Prostate gland (tissue), 2 donors: Measurements from ENCODE around the gene UPF2. TPM values are rescaled to one million over a fixed set of nuclear protein-coding genes. Genes with fewer than 3 reads are reported as not detected.

ENCODE experiments used
- DNase-seq: peaks from one replicate; pipeline ENCODE4 v3.0.0-alpha.2; 2019; ENCODE audit warnings: low spot score
- H3K27ac ChIP-seq, 2 donors: fragments of 200-600 bp; sonication (generic); 2 replicates each; pipeline ENCODE4 v1.5.1; 2017 to 2019
- H3K27me3 ChIP-seq: fragments of 200-600 bp; sonication (generic); replicated peaks from 2 replicates; pipeline ENCODE4 v1.5.1; 2019; ENCODE audit not compliant: insufficient read depth
- H3K36me3 ChIP-seq, 2 donors: fragments of 200-600 bp; sonication (generic); 1 replicate in 1 of 2; 2 replicates in 1 of 2; pipeline versions ENCODE4 v1.5.1 to v1.8.1; 2017 to 2019
- H3K4me1 ChIP-seq: fragments of 200-600 bp; sonication (generic); replicated peaks from 2 replicates; pipeline ENCODE4 v1.5.1; 2019
- H3K4me3 ChIP-seq, 2 donors: fragments of 200-600 bp; sonication (generic); 2 replicates each; pipeline ENCODE4 v1.5.1; 2017 to 2019
- H3K9me3 ChIP-seq: fragments of 200-600 bp; sonication (generic); 2 replicates; pipeline ENCODE4 v1.5.1; 2017
- POLR2A ChIP-seq: fragments of 450-650 bp; IDR thresholded peaks from one replicate; pipeline ENCODE4 v1.6.1; 2016; ENCODE audit warnings: antibody characterized with exemption, mild to moderate bottlenecking
- POLR2AphosphoS5 ChIP-seq: sonication (generic); formaldehyde crosslinking; IDR thresholded peaks from one replicate; pipeline ENCODE4 v1.6.1; 2017; ENCODE audit warnings: antibody characterized with exemption
- WGBS: methylation state at CpG from one replicate; pipeline ENCODE4 v1.1.5; 2018; 5-methylcytosine and 5-hydroxymethylcytosine counted together
- intact Hi-C: fragments of 100-400 bp; cut with DNase I; formaldehyde crosslinking; loops from one replicate; pipeline ENCODE4 v1.14.2; 2022
- total RNA-seq, 2 donors: library from RNA; depleted of rRNA; stranded (reverse); fragments of >200 nt; gene quantifications; one replicate each; pipeline ENCODE4 v1.1.0, GENCODE V29; 2016
- TF ChIP-seq, protein P1 (sequence below), 4 experiments: fragments of 200-600 bp in 2 of 4; fragments of 450-650 bp in 2 of 4; sonication (generic) in 2 of 4; IDR thresholded peaks; 1 replicate in 3 of 4; 2 replicates in 1 of 4; pipeline ENCODE4 v1.5.1; 2016 to 2019; ENCODE audit warnings: antibody characterized with exemption in 4 of 4, mild to moderate bottlenecking in 2 of 4, moderate library complexity in 2 of 4

The UPF2 gene
- total RNA-seq, 2 donors from 2014 or later = 21.4 to 31.7 TPM

DNA sequence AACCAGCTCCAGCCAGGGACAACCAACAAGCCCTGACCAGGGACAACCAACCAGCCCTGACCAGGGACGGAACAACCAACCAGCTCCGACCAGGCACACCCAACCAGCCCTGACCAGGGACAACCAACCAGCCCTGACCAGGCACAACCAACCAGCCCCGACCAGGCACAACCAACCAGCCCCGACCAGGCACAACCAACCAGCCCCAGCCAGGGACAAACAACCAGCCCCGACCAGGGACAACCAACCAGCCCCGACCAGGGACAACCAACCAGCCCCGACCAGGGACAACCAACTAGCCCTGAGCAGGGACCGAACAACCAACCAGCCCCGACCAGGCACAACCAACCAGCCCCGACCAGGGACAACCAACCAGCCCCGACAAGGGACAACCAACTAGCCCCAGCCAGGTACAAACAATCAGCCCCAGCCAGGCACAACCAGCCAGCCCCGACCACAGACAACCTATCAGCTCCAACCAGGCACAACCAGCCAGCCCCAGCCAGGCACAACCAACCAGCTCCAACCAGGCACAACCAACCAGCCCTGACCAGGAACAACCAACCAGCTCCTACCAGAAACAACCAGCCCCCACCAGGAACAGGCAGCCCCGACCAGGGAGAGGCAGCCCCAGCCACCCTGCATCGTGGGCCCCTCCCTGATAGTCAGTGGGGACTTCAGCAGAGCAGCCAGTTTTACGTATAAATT lies 163.1 kb downstream of the UPF2 start:
- H3K9me3 ChIP-seq = no peaks in the 10 kb centered on the region
- 83% methylated on average over 15 of the region's 15 CpGs for WGBS
- intact Hi-C loops = no loop called here
- TF ChIP-seq POLR2A (no peak), POLR2AphosphoS5 (no peak)
- TF ChIP-seq, protein P1, sequence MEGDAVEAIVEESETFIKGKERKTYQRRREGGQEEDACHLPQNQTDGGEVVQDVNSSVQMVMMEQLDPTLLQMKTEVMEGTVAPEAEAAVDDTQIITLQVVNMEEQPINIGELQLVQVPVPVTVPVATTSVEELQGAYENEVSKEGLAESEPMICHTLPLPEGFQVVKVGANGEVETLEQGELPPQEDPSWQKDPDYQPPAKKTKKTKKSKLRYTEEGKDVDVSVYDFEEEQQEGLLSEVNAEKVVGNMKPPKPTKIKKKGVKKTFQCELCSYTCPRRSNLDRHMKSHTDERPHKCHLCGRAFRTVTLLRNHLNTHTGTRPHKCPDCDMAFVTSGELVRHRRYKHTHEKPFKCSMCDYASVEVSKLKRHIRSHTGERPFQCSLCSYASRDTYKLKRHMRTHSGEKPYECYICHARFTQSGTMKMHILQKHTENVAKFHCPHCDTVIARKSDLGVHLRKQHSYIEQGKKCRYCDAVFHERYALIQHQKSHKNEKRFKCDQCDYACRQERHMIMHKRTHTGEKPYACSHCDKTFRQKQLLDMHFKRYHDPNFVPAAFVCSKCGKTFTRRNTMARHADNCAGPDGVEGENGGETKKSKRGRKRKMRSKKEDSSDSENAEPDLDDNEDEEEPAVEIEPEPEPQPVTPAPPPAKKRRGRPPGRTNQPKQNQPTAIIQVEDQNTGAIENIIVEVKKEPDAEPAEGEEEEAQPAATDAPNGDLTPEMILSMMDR (IDR thresholded peaks at IDR 0.05) = no peak
- no peak overlapping the region for H3K4me3 ChIP-seq
- no peaks in the 10 kb centered on the region for H3K27me3 ChIP-seq
- no peak overlapping the region for H3K27ac ChIP-seq
- peaks cover 21% of the 10 kb centered on the region for H3K4me1 ChIP-seq
- DNase-seq = no peak
- no peaks in the 10 kb centered on the region for H3K36me3 ChIP-seq

DNA sequence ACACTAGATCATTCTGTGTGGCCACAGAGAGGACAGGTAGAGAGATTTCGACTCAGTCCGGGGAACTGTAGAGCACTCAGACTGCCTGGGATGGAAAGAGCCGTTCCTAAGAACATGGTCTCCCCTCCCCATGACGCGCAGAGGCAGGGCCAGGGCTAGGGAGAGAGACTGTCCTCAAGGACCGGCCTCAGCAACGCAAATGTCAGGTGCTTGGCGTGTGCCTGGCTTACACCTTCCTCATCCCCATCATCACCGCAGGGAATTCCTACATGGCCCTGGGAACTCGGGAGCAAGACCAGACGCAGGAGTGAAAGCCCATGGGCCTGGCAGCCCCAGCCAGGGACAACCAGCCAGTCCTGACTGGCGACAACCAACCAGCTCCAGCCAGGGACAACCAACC lies 163.8 kb downstream of the UPF2 start:
- intact Hi-C loops = no loop called here
- H3K36me3 ChIP-seq = no peaks in the 10 kb centered on the region
- WGBS = 81% methylated on average over 10 of the region's 12 CpGs

DNA sequence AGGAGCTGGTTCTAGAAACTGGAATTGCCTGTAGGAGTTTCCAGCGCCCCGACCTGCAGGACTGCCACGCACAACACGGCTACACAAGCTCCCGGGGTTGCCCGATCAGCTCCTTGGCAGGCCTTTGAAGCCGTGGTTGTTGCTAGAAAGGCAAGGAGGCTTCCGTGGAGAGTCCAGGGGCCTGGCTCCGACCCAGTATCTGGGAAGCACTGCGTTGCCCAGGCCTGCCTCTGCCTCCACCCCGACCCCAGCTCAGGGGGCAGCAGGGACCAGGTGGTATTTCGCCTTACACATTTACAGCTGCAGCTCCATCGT lies 165.1 kb downstream of the UPF2 start:
- intact Hi-C loops = no loop called here
- Histone ChIP-seq H3K4me1 (peaks cover 21% of the 10 kb centered on the region), H3K9me3 (no peaks in the 10 kb centered on the region), H3K27me3 (no peaks in the 10 kb centered on the region), H3K36me3 (no peaks in the 10 kb centered on the region), H3K4me3 (no peak overlapping the region), H3K27ac (peak overlapping the region; percentile 85 to 90)
- 69% methylated on average over 13 of the region's 13 CpGs for WGBS
- TF ChIP-seq, protein P1 (IDR thresholded peaks at IDR 0.05) = no peak
- TF ChIP-seq POLR2AphosphoS5 (no peak), POLR2A (no peak)
- DNase-seq = no peak

More for the DNA sequence above, 163.8 kb downstream of the UPF2 start:
- Histone ChIP-seq H3K4me1 (peaks cover 21% of the 10 kb centered on the region), H3K27ac (no peak overlapping the region), H3K27me3 (no peaks in the 10 kb centered on the region), H3K4me3 (no peak overlapping the region), H3K9me3 (no peaks in the 10 kb centered on the region)
- TF ChIP-seq POLR2AphosphoS5 = no peak
- no peak for TF ChIP-seq POLR2A
- TF ChIP-seq, protein P1 (IDR thresholded peaks at IDR 0.05) = no peak
- no peak for DNase-seq

DNA sequence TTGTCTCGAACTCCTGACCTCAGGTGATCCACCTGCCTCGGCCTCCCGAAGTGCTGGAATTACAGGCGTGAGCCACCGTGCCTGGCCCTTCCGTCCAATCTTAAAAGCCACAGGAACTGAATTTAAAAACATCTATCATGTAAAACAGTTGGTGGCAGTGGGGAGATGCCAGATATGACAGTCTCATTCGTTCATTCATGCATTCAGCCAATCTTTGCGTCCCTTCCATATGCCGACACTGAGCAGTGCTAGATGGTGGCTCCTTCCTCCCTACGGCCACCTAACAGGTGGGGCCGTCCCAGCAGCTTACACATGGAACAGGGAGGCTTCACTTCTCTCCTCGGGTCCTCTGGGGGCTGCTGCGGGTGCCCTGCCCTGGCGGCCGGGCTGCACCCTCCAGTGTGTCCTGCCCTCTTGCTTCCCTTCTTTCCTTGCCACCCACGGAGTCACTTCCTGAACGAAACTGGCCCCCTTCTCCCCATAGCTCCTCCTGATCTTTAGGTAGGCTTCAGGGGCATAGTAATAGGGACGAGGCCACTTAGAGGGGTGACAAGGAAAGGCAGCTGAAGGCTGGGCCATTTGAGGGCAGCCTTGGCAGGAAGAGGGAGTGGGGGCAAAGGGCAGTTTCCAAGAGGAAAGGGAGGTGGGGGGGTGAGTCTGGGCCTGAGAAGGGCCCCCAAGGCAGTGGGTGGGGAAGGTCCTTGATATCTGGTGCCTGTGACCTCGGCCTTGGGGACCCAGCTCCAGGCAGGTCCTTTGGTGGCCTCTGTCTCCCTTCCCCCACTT lies 165.6 kb downstream of the UPF2 start:
- Histone ChIP-seq H3K4me1 (peaks cover 21% of the 10 kb centered on the region), H3K27ac (peak overlapping the region; percentile 85 to 90), H3K27me3 (no peaks in the 10 kb centered on the region), H3K9me3 (no peaks in the 10 kb centered on the region), H3K36me3 (no peaks in the 10 kb centered on the region), H3K4me3 (no peak overlapping the region)
- no peak for DNase-seq
- WGBS = 92% methylated on average over 19 of the region's 19 CpGs
- intact Hi-C loops = no loop called here
- TF ChIP-seq, protein P1 (IDR thresholded peaks at IDR 0.05) = no peak
- TF ChIP-seq POLR2A (no peak), POLR2AphosphoS5 (no peak)
